Posterior vena cava (tissue), 2 donors: Measurements from ENCODE around the gene TBC1D16. TPM values are rescaled to one million over a fixed set of nuclear protein-coding genes. Genes with fewer than 3 reads are reported as not detected.

Source experiments
- DNase-seq: peaks from one replicate; pipeline ENCODE4 v3.0.0-alpha.2; 2020; ENCODE audit warnings: low spot score
- intact Hi-C, 2 donors: fragments of 100-400 bp; cut with DNase I; formaldehyde crosslinking; loops; one replicate each; pipeline versions ENCODE4 v1.14.1 to v1.14.2; 2022 to 2023
- total RNA-seq, 2 donors: library from RNA; stranded (reverse); fragmentation: NEBNext Ultra II Directional; extraction: Animal tissue kit (Norgen Biotek cat#: 25700); gene quantifications; one replicate each; pipeline ENCODE4 v1.2.1, GENCODE V29; 2021
- donor health status: DM: yes; HTN: yes; CAD: no.
- donor health status: DM: yes; HTN: yes; CAD: no.

The TBC1D16 gene
- total RNA-seq, 2 donors from 2014 or later = 38.9 to 57.9 TPM

GRCh38 chr17:79916506-79916905 is 119.2 kb downstream of the TBC1D16 start:
- DNase-seq = no peak
- intact Hi-C loops = no loop called here

DNA sequence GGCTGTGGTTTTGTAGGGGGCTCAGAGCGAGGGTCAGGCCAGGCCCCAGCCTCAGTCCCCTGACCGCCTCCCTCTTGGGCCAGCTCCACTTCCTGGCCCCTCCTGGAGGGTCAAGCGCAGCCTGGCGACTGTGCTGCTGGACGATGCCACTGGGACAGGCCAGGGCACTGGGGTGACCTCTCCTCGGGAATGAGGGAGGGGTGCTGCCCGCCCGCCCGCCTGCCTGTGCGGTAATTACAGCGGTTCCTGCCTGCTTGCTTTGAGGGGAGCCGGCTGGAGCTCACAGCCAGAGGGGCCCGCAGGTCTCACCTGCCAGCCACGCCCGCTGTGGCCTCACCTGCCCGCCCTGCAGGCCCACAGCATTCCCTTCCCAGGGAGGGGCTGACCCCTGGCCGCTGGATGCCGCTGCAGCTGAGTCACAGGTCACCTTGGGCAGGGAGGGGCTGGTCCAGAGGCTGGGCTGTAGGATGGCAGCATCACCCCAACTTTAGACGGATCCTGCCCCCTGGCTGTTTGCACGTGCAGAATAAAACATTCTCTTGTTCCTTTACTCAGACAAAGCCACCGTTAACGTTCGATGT is 119.7 kb downstream of the TBC1D16 start:
- no peak for DNase-seq
- intact Hi-C loops = no loop called here

DNA sequence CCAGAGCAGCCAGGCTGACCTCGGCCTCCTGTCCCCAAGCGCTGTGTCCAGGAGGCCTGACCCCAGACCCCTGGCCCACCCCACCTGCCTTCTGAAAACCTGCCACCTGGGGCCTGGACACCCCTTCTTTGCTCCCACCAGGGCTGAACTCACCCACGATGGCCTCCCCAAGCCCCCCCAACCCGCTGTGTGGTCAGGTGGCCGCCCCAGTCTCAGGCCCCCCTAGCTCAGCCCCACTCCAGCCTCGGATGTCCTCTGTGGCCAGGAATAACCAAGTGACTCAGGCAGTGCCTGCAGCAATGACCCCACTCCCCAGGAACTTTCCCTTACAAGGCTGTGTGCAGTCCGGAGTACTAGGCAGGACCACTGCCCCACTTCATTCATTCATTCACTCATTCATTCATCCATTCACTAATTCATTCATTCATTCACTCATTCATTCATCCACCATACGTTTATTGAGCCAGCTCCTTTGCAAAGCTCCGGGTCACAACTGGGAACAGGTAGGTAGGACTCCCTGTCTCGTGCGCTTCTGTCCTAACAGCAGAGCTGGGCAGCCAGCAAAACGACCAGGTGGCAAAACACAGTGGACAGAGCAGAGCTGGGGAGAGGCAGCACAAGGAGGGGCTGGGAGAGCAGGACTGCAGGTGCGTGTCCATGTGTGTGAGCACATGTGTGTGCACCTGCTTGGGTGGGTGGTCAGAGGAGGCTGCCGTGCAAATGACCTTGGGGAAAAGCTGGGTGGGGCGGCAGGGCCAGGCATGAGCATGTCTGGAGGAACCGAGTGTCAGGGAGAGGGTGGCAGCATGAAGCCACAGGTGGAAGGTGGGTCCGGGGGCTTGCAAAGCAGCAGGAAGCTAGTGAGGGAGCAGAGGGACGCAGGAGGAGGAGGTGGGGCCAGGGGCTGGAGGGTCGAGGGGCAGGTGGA is 120.6 kb downstream of the TBC1D16 start:
- intact Hi-C loops = no loop called here
- DNase-seq = no peak

DNA sequence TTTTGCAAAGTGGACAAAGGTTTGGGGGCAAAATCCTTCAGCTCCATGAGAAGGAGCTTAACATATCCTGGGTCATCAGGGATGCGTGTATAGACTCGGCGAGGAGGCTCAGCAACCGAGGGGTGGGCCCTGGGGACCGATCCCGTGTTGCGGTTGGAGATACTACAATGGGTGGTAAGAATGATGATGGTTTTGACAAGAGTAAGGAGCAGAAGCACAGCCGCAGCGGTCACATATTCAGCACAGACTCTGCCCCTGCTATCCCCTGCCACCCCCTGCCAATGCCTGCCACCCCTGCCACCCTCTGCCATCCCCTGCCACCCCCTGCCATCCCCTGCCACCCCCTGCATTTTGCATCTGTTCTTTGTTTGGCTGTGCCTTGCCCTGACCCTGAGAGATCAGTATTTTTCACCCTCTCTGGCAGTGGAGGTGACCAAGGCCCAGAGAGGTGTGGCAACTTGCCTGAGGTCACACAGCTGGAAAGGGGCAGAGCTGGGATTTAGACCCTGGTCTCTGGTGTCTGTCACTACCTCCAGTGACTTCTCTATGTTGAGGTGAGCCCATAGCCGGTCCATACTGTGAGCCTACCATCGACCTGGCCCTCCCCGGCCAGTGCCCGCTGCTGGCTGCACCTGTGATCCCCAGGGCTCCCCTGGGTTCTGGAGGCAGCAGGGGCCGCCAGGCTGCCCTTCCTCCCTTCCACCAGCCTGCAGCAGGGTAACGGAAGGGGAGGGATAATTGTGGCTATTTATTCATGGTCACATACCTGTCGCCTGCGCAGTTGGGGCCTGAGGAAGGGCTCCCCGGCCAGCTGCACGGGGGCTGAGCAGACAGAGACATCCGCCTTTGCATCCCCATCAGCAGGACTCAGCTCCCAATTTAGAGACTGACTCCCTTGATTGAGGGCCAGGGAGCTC is 121.5 kb downstream of the TBC1D16 start:
- intact Hi-C loops = no loop called here
- no peak for DNase-seq

- no peak for DNase-seq
- intact Hi-C loops = no loop called here
These were observed 122.2 kb downstream of the TBC1D16 start for GRCh38 chr17:79913451-79913850.

- DNase-seq = no peak
- intact Hi-C loops = no loop called here
These were observed 122.9 kb downstream of the TBC1D16 start for GRCh38 chr17:79912552-79913330.

DNA sequence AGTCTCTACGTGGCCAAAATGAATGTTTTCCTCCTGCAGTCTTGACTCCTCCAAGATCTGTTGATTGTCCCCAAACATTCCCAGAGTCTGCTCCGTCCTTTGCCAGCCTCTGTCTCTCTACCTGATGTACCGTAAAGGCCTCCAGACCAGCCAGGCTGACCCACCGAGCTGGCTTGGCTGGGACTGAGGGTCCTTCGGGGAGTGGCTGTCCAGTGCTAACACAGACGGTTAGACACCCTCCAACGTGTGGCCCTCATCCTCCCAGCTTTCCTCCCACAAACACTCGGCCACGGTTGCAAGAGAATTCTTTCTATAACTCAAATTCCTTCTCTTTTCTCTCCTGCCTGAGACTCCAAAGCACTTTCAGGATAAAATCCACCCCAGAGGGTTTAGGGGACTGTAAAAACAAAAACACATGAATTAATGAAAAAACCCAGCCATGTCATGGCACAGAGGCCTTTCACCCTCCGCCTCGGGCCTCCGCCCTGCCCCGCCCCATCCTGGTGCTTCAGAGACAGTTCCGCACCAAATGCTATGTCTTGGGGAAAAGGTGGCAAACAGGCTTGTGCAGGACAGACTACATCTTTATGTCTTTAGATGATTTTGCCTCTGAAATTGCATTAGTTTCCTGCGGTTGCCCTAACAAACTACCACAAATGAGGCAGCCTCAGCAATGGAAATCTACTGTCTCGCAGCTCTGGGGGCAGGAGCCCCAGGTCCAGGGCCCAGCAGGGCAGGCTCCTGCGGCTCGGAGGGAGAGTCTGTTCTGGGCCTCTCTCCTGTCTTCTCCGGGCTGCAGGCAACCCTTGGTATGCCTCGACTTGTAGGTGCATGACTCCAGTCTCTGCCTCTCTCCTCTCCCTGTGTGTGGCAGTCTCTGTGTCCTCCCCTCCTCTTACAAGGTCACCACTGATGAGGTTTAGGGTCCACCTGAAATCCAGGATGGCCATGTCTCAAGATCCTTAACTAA is 124.0 kb downstream of the TBC1D16 start:
- DNase-seq = no peak
- intact Hi-C loops = no loop called here

GRCh38 chr17:79910985-79911361 is 124.7 kb downstream of the TBC1D16 start:
- intact Hi-C loops = no loop called here
- no peak for DNase-seq

GRCh38 chr17:79909121-79909520 is 126.6 kb downstream of the TBC1D16 start:
- no peak for DNase-seq
- intact Hi-C loops = no loop called here

DNA sequence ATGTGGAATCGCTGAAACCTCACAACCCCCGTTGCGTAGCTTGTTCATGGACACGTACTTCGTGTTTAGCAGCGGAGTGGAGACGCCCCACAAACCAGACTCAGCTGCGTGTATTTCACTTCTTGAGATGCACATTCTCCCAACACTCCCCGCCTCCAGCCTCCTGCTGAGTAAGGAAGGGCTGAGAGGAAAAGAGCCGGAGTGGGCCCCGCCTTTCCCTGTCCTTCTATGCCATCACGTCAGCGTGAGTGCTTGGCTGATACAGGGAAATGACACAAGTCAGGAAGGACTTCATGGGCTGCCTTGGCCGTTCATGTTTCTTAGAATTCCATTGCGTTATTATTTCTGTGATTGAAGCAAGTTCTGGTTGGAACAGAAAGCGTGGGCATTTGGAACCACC is 127.8 kb downstream of the TBC1D16 start:
- intact Hi-C loops = no loop called here
- DNase-seq = no peak

GRCh38 chr17:79907217-79907715 is 128.4 kb downstream of the TBC1D16 start:
- DNase-seq = peak; percentile 41
- intact Hi-C loops = no loop called here

DNA sequence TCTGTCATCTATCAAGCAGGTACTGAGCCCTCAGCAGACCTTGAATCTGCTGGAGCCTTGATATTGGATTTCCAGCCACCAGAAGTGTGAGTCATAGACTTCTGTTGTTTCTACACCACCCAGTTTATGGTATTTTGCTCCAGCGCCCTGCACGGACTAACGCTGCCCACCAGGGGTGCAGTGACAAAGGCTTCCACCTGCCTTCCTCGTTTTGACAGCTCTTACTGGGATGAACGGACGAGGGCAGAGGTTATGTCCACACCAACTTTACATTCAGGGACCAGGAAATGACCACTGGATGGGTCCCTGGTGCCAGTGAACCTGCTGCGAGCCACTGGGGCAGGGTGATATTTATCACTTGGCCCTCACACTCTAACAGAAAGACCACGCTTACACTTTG is 129.8 kb downstream of the TBC1D16 start:
- DNase-seq = peak; percentile 50
- intact Hi-C loops = no loop called here

DNA sequence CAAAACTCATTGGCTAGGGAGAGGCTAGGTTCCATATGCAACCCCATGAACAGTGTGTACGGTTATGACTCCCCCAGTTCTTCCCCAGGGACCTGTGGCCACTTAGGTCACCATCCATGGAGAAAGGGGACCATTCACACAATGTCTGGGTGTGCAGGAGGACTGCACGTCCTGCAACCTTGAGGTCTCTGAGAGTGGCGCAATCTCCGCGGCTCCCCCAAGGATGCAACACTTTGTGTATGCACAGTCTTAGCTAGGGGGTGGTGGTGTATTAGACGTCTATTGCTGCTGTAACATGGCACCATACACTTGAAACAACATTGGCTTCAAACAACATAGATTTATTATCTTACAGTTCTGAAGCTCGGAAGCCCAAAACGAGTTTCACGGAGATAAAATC is 130.8 kb downstream of the TBC1D16 start:
- intact Hi-C loops = no loop called here
- no peak for DNase-seq

GRCh38 chr17:79902146-79902791 is 133.4 kb downstream of the TBC1D16 start:
- intact Hi-C loops = no loop called here
- DNase-seq = peak; percentile 49

- intact Hi-C loops = no loop called here
These were observed 134.5 kb downstream of the TBC1D16 start for GRCh38 chr17:79901131-79901530.

GRCh38 chr17:79899584-79899983 is 136.1 kb downstream of the TBC1D16 start:
- no peak for DNase-seq
- intact Hi-C loops = no loop called here

More at GRCh38 chr17:79901131-79901530, 134.5 kb downstream of the TBC1D16 start:
- DNase-seq = no peak
